H1 (cell line): ENCODE measurements around the gene DENND6B. TPM values are rescaled to one million over a fixed set of nuclear protein-coding genes. Genes with fewer than 3 reads are reported as not detected.

Experiments
- CTCF ChIA-PET: fragments of 300-600 bp; sonication (Branson Sonifier 250); formaldehyde crosslinking; loops from one replicate; lab custom pipeline; 2021; ENCODE audit not compliant: partially characterized antibody; lab: Charles Lee
- POLR2A ChIA-PET: fragments of 300-600 bp; sonication (Branson Sonifier 250); formaldehyde crosslinking; loops from one replicate; lab custom pipeline; 2021; ENCODE audit warnings: inconsistent platforms; ENCODE audit not compliant: partially characterized antibody; lab: Charles Lee
- DNase-seq, 2 experiments: peaks; one replicate each; pipeline versions ENCODE4 v3.0.0 to v3.0.0-alpha.2; 2010 to 2022; ENCODE audit warnings: low spot score in 2 of 2, low read depth in 1 of 2, mixed read lengths in 1 of 2
- FAIRE-seq: peaks from 2 replicates; lab custom pipeline; 2011; peaks lifted over from hg19 to GRCh38; lab: Jason Lieb, UNC
- H2AFZ ChIP-seq: 2 replicates; pipeline ENCODE4 v1.8.1; 2012; ENCODE audit warnings: low read length, inconsistent platforms
- H2AK5ac ChIP-seq: 2 replicates; pipeline ENCODE4 v1.6.1; 2013; ENCODE audit warnings: low read depth, low read length
- H2BK120ac ChIP-seq: replicated peaks from 2 replicates; pipeline ENCODE3; 2013; ENCODE audit warnings: low read depth, low read length, inconsistent platforms
- H2BK12ac ChIP-seq: 2 replicates; pipeline ENCODE4 v1.6.1; 2013; ENCODE audit warnings: low read depth, low read length
- H2BK15ac ChIP-seq: 2 replicates; pipeline ENCODE4 v1.6.1; 2013; ENCODE audit warnings: low read length
- H2BK20ac ChIP-seq: 2 replicates; pipeline ENCODE4 v1.6.1; 2013; ENCODE audit warnings: low read length
- H2BK5ac ChIP-seq: 2 replicates; pipeline ENCODE4 v1.6.1; 2013; ENCODE audit warnings: low read depth, low read length
- H3K14ac ChIP-seq: 2 replicates; pipeline ENCODE4 v1.6.1; 2013; ENCODE audit warnings: inconsistent platforms; ENCODE audit not compliant: insufficient read length
- H3K18ac ChIP-seq: 2 replicates; pipeline ENCODE4 v1.6.1; 2013; ENCODE audit warnings: low read length; ENCODE audit errors: extremely low read depth
- H3K23ac ChIP-seq: 2 replicates; pipeline ENCODE4 v1.6.1; 2013; ENCODE audit warnings: inconsistent platforms; ENCODE audit not compliant: insufficient read length
- H3K23me2 ChIP-seq: 2 replicates; pipeline ENCODE4 v1.6.1; 2013; ENCODE audit warnings: low read depth, low read length
- H3K27ac ChIP-seq: 2 replicates; pipeline ENCODE4 v1.6.1; 2011; ENCODE audit warnings: low read depth, low read length, inconsistent platforms
- H3K27me3 ChIP-seq, 4 experiments: replicated peaks in 1 of 4; 1 replicate in 1 of 4; 2 replicates in 3 of 4; pipeline versions ENCODE4 v1.6.1 to v1.8.1; 2011 to 2013; ENCODE audit warnings: low read length in 3 of 4, mild to moderate bottlenecking in 3 of 4, inconsistent platforms in 2 of 4, mixed read lengths in 2 of 4, moderate library complexity in 1 of 4; ENCODE audit not compliant: control insufficient read depth in 3 of 4, insufficient read depth in 3 of 4; ENCODE audit errors: extremely low read depth in 1 of 4
- H3K36me3 ChIP-seq, 4 experiments: 2 replicates each; pipeline versions ENCODE4 v1.6.1 to v1.8.1; 2011 to 2013; ENCODE audit warnings: mild to moderate bottlenecking in 4 of 4, low read length in 3 of 4, moderate library complexity in 2 of 4, control low read depth in 1 of 4, inconsistent platforms in 1 of 4; ENCODE audit not compliant: insufficient read depth in 4 of 4, control insufficient read depth in 2 of 4
- H3K4ac ChIP-seq: replicated peaks from 2 replicates; pipeline ENCODE3; 2013; ENCODE audit warnings: low read length, low read depth, mixed read lengths, inconsistent platforms; ENCODE audit not compliant: insufficient read length
- H3K4me1 ChIP-seq, 4 experiments: replicated peaks in 1 of 4; 1 replicate in 1 of 4; 2 replicates in 3 of 4; pipeline versions ENCODE4 v1.6.1 to v1.8.1; 2011 to 2013; ENCODE audit warnings: low read length in 3 of 4, inconsistent platforms in 2 of 4, mixed read lengths in 1 of 4; ENCODE audit not compliant: insufficient read depth in 4 of 4, control insufficient read depth in 3 of 4
- H3K4me2 ChIP-seq, 2 experiments: 2 replicates each; pipeline versions ENCODE4 v1.6.1 to v1.8.1; 2011 to 2013; ENCODE audit warnings: low read depth in 2 of 2, low read length in 2 of 2, control low read depth in 1 of 2, inconsistent platforms in 1 of 2, mild to moderate bottlenecking in 1 of 2; ENCODE audit not compliant: insufficient read depth in 1 of 2
- H3K4me3 ChIP-seq, 4 experiments: fragments of 200-600, 300-600 bp in 1 of 4; sonication (generic), shearing (Covaris generic), sonication (Bioruptor Twin) in 1 of 4; 2 replicates each; pipeline versions ENCODE4 v1.5.1 to v1.8.1; 2011 to 2016; ENCODE audit warnings: low read length in 4 of 4, low read depth in 3 of 4, control low read depth in 2 of 4, inconsistent platforms in 2 of 4, mild to moderate bottlenecking in 2 of 4, mixed read lengths in 1 of 4, moderate library complexity in 1 of 4; ENCODE audit not compliant: insufficient read depth in 2 of 4; ENCODE audit errors: extremely low read depth in 1 of 4
- H3K56ac ChIP-seq: replicated peaks from 2 replicates; pipeline ENCODE3; 2013; ENCODE audit warnings: low read depth, mild to moderate bottlenecking, mixed read lengths, low read length, inconsistent platforms; ENCODE audit not compliant: insufficient read length
- H3K79me1 ChIP-seq: 2 replicates; pipeline ENCODE4 v1.6.1; 2013; ENCODE audit warnings: low read depth, low read length, control low read depth
- H3K79me2 ChIP-seq, 2 experiments: 2 replicates each; pipeline versions ENCODE4 v1.6.1 to v1.8.1; 2012 to 2013; ENCODE audit warnings: low read length in 2 of 2, mild to moderate bottlenecking in 2 of 2, inconsistent platforms in 1 of 2; ENCODE audit not compliant: insufficient read depth in 2 of 2, control insufficient read depth in 1 of 2
- H3K9ac ChIP-seq, 4 experiments: replicated peaks in 1 of 4; 1 replicate in 1 of 4; 2 replicates in 3 of 4; pipeline versions ENCODE4 v1.6.1 to v1.8.1; 2011 to 2013; ENCODE audit warnings: low read depth in 3 of 4, low read length in 3 of 4, control low read depth in 2 of 4, mild to moderate bottlenecking in 2 of 4, moderate library complexity in 2 of 4, inconsistent platforms in 1 of 4; ENCODE audit errors: extremely low read depth in 1 of 4
- H3K9me3 ChIP-seq, 2 experiments: 2 replicates each; pipeline versions ENCODE4 v1.6.1 to v1.8.1; 2012 to 2013; ENCODE audit warnings: mild to moderate bottlenecking in 2 of 2, moderate library complexity in 2 of 2, control low read depth in 1 of 2, inconsistent platforms in 1 of 2, low read depth in 1 of 2, low read length in 1 of 2, mixed read lengths in 1 of 2; ENCODE audit not compliant: insufficient read depth in 2 of 2
- H4K20me1 ChIP-seq, 2 experiments: replicated peaks in 1 of 2; 2 replicates each; pipeline versions ENCODE3 to v1.8.1; 2011 to 2013; ENCODE audit warnings: inconsistent platforms in 2 of 2, low read length in 2 of 2, mild to moderate bottlenecking in 1 of 2; ENCODE audit not compliant: insufficient read depth in 2 of 2, control insufficient read depth in 1 of 2
- H4K5ac ChIP-seq: 2 replicates; pipeline ENCODE4 v1.6.1; 2013; ENCODE audit warnings: low read length, low read depth, mixed read lengths, inconsistent platforms; ENCODE audit not compliant: insufficient read length
- H4K8ac ChIP-seq: 2 replicates; pipeline ENCODE4 v1.8.0; 2013; ENCODE audit warnings: mild to moderate bottlenecking, moderate library complexity, low read length, inconsistent platforms; ENCODE audit not compliant: insufficient read depth; ENCODE audit errors: extremely low read depth
- H4K91ac ChIP-seq: replicated peaks from 2 replicates; pipeline ENCODE3; 2013; ENCODE audit warnings: low read length, mixed read lengths, inconsistent platforms; ENCODE audit not compliant: insufficient read length
- GTF2F1 ChIP-seq: IDR thresholded peaks from 2 replicates; pipeline ENCODE4 v1.6.1; 2012; ENCODE audit warnings: low read depth, low read length, improper control_type of control experiment, borderline replicate concordance
- HDAC2 ChIP-seq, 2 experiments: fragments of 300-600 bp in 1 of 2; sonication (generic) in 1 of 2; IDR thresholded peaks; 2 replicates each; pipeline ENCODE4 v1.6.1; 2011 to 2012; ENCODE audit warnings: low read depth in 2 of 2, low read length in 2 of 2, mild to moderate bottlenecking in 2 of 2, moderate library complexity in 2 of 2, borderline replicate concordance in 1 of 2, inconsistent platforms in 1 of 2
- JUND ChIP-seq: IDR thresholded peaks from 2 replicates; pipeline ENCODE4 v1.6.1; 2011; ENCODE audit warnings: mild to moderate bottlenecking, improper control_type of control experiment, low read length
- KDM5A ChIP-seq: fragments of 200-600 bp; IDR thresholded peaks from 2 replicates; pipeline ENCODE4 v1.7.1; 2012; ENCODE audit warnings: mild to moderate bottlenecking, low read length, inconsistent platforms, mixed read lengths
- SP1 ChIP-seq: IDR thresholded peaks from 2 replicates; pipeline ENCODE4 v1.6.1; 2011; ENCODE audit warnings: low read depth, low read length
- WGBS, 2 experiments: shearing (Covaris generic) in 1 of 2; methylation state at CpG; one replicate each; pipeline versions ENCODE4 v1.1.6 to v1.1.7; 2013 to 2015; ENCODE audit warnings: low lambda C conversion rate in 2 of 2, mixed read lengths in 2 of 2, inconsistent platforms in 1 of 2, low coverage in 1 of 2, missing lambda C conversion rate in 1 of 2; ENCODE audit not compliant: insufficient replicate concordance in 2 of 2, insufficient coverage in 1 of 2, insufficient read length in 1 of 2; ENCODE audit errors: extremely low coverage in 1 of 2, missing lambda C conversion rate in 1 of 2; 5-methylcytosine and 5-hydroxymethylcytosine counted together
- polyA plus RNA-seq, 7 experiments: library from polyadenylated mRNA; depleted of rRNA in 3 of 7; stranded (reverse) in 5 of 7; unstranded in 2 of 7; fragments of >200 nt in 5 of 7; fragments of 200-250 nt in 2 of 7; gene quantifications; 1 replicate in 5 of 7; 2 replicates in 1 of 7; 4 replicates in 1 of 7; pipeline versions ENCODE4 v1.2.1 to v1.2.3, GENCODE V29; 2011 to 2013; ENCODE audit warnings: missing spikeins in 2 of 7, mixed read lengths in 2 of 7
- total RNA-seq: library from RNA; stranded (reverse); fragmentation: NEBNext Ultra II Directional; extraction: Animal tissue kit (Norgen Biotek cat#: 25700); gene quantifications from 2 replicates; pipeline ENCODE4 v1.2.1, GENCODE V29; 2021
- TF ChIP-seq, protein P1 (sequence below): IDR thresholded peaks from 2 replicates; pipeline ENCODE4 v1.6.1; 2012; ENCODE audit warnings: low read length, inconsistent platforms

Gene DENND6B
- total and polyA plus RNA-seq, 2 of the 8 experiments (the other 6 are each of a cell fraction or from before 2014, with no cell fraction given): 1.1 to 1.9 TPM

DNA sequence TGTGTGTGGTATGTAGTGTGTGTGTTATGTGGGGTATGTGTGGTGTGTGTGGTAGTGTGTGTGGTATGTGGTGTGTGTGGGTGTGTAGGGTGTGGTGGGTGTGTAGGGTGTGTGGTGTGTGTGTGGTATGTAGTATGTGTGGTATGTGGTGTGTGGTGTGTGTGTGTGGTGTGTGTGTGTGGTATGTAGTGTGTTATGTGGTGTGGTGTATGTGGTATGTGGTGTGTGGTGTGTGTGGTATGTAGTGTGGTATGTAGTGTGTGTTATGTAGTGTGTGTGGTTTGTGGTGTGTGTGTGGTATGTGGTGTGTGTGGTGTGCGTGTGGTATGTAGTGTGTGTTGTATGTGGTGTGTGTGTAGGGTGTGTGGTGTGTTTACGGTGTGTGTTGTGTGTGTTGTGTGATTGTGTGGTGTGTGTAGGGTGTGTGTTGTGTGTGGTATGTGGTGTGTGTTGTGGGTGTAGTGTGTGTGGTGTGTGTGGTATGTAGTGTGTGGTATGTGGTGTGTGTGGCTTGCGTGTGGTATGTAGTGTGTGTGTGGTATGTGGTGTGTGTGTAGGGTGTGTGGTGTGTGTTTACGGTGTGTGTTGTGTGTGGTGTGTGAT, 12.1 kb upstream of the DENND6B start:
- Histone ChIP-seq H3K23ac (no peak overlapping the region), H2BK20ac (no peak overlapping the region), H3K56ac (peak overlapping the region; percentile 100), H3K9ac (peak overlapping the region in 1 of 4 experiments; percentile 28; a peak in 1 of 7 replicates), H2AFZ (no peak overlapping the region), H4K91ac (peak overlapping the region; percentile 95), H3K14ac (no peak overlapping the region), H3K4me3 (no peak overlapping the region), H2BK120ac (peak overlapping the region; percentile 22), H3K9me3 (peaks cover 0 to 3% of the 10 kb centered on the region in 2 experiments; a peak in 1 of 4 replicates), H3K27me3 (peaks cover 0 to 5% (median 0%) of the 10 kb centered on the region in 4 experiments; a peak in 3 of 7 replicates), H4K20me1 (peaks cover 2 to 33% of the 10 kb centered on the region in 2 experiments), H2BK5ac (no peak overlapping the region), H2AK5ac (peak overlapping the region; percentile 69), H2BK12ac (0 out of 2 replicates have a peak overlapping the region, but pooled peaks have one; percentile 7), H3K18ac (no peak overlapping the region), H3K4me2 (peak overlapping the region in 1 of 2 experiments; percentile 14; a peak in 1 of 4 replicates), H4K8ac (no peak overlapping the region), H3K4ac (peak overlapping the region; percentile 94), H3K23me2 (peaks cover 40% of the 10 kb centered on the region; the same call in 1 of the 2 replicates), H4K5ac (no peak overlapping the region), H3K27ac (no peak overlapping the region), H3K79me2 (no peaks in the 10 kb centered on the region), H3K36me3 (no peaks in the 10 kb centered on the region; a peak in 1 of 8 replicates), H2BK15ac (0 out of 2 replicates have a peak overlapping the region, but pooled peaks have one; percentile 10), H3K79me1 (peaks cover 17% of the 10 kb centered on the region), H3K4me1 (peaks cover 0 to 2% (median under 1%) of the 10 kb centered on the region in 4 experiments; a peak in 3 of 7 replicates)
- ChIA-PET POLR2A (no interaction called here), CTCF (no interaction called here)
- 82 to 100% methylated on average over 3 to 4 of the region's 4 CpGs for WGBS, 2 experiments
- no peak for FAIRE-seq
- DNase-seq: no peak
- TF ChIP-seq GTF2F1 (no peak), HDAC2 (IDR thresholded peaks at IDR 0.05; ENCODE audit: borderline replicate concordance in 1 of 2, low read depth in 2 of 2, low read length in 2 of 2) (no peak), SP1 (no peak), JUND (no peak), KDM5A (no peak)
- TF ChIP-seq, protein P1, sequence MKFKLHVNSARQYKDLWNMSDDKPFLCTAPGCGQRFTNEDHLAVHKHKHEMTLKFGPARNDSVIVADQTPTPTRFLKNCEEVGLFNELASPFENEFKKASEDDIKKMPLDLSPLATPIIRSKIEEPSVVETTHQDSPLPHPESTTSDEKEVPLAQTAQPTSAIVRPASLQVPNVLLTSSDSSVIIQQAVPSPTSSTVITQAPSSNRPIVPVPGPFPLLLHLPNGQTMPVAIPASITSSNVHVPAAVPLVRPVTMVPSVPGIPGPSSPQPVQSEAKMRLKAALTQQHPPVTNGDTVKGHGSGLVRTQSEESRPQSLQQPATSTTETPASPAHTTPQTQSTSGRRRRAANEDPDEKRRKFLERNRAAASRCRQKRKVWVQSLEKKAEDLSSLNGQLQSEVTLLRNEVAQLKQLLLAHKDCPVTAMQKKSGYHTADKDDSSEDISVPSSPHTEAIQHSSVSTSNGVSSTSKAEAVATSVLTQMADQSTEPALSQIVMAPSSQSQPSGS: no peak
